Tibial artery (tissue), 4 donors: ENCODE measurements around the gene FLOT1.

Experiments used
- DNase-seq, 2 donors: peaks; one replicate each; pipeline ENCODE4 v3.0.0-alpha.2; 2019
- H3K27ac ChIP-seq, 2 donors: fragments of 200-600 bp; sonication (generic) in 1 of 2; 1 replicate in 1 of 2; 2 replicates in 1 of 2; pipeline ENCODE4 v1.5.1; 2018 to 2019; ENCODE audit warnings: mild to moderate bottlenecking in 1 of 2
- H3K27me3 ChIP-seq, 2 donors: fragments of 200-600 bp; sonication (generic) in 1 of 2; one replicate each; pipeline versions ENCODE4 v1.5.1 to v1.6.0; 2016 to 2019
- H3K36me3 ChIP-seq, 3 donors: fragments of 200-600 bp; sonication (generic) in 2 of 3; one replicate each; pipeline ENCODE4 v1.5.1; 2016 to 2019; ENCODE audit warnings: mild to moderate bottlenecking in 2 of 3
- H3K4me1 ChIP-seq, 4 donors: fragments of 200-600 bp; sonication (generic) in 2 of 4; 1 replicate in 3 of 4; 2 replicates in 1 of 4; pipeline ENCODE4 v1.5.1; 2016 to 2019
- H3K4me3 ChIP-seq, 2 donors: fragments of 200-600 bp; sonication (generic) in 1 of 2; 1 replicate in 1 of 2; 2 replicates in 1 of 2; pipeline ENCODE4 v1.5.1; 2018 to 2019; ENCODE audit warnings: mild to moderate bottlenecking in 2 of 2
- H3K9me3 ChIP-seq, 3 donors: fragments of 200-600 bp; sonication (generic) in 1 of 3; one replicate each; pipeline ENCODE4 v1.5.1; 2016 to 2019
- intact Hi-C: fragments of 100-400 bp; cut with DNase I; formaldehyde crosslinking; loops from one replicate; pipeline ENCODE4 v1.15.0; 2023; ENCODE audit warnings: low total_unique reads
- TF ChIP-seq, protein P1 (sequence below), 2 experiments: fragments of 200-600 bp in 1 of 2; fragments of 450-650 bp in 1 of 2; IDR thresholded peaks; one replicate each; pipeline ENCODE4 v1.5.1; 2017 to 2019; ENCODE audit warnings: antibody characterized with exemption in 2 of 2, mild to moderate bottlenecking in 1 of 2, moderate library complexity in 1 of 2

Gene FLOT1

DNA sequence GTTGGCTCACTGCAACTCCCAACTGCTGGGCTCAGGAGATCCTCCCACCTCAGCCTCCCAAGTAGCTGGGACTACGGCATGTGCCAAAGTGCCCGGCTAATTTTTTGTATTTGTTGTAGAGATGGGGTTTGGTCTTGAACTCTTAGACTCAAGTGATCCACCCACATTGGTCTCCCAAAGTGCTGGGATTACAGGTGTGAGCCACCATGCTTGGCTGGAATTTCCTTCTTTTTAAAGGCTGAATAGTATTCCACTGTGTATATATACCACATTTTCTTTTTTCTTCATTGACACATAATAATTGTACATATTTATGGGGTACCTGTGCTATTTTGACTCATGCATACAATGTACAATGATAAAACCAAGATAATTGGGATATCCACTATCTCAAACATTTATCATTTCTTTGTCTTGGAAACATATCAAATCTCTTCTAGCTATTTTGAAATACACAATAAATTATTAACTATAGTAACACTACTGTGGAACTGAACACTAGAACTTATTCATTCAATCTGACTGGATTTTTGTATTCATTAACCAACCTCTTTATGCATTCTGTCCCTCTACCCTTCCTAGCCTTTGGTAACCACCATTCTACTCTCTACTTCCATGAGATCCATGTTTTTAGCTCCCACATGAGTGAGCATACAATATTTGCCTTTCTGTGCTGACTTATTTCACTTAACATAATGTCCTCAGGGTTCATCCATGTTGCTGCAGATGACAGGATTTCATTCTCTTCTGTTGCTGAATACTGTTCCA is 33.2 kb downstream of the FLOT1 start:
- H3K36me3 ChIP-seq, result peaks cover 53 to 100% (median 84%) of the 10 kb centered on the region in 3 donors
- DNase-seq, result no peak
- H3K4me3 ChIP-seq, result no peak overlapping the region
- H3K4me1 ChIP-seq, result no peaks in the 10 kb centered on the region
- H3K27ac ChIP-seq, result no peak overlapping the region
- no peaks in the 10 kb centered on the region for H3K27me3 ChIP-seq
- TF ChIP-seq, protein P1, sequence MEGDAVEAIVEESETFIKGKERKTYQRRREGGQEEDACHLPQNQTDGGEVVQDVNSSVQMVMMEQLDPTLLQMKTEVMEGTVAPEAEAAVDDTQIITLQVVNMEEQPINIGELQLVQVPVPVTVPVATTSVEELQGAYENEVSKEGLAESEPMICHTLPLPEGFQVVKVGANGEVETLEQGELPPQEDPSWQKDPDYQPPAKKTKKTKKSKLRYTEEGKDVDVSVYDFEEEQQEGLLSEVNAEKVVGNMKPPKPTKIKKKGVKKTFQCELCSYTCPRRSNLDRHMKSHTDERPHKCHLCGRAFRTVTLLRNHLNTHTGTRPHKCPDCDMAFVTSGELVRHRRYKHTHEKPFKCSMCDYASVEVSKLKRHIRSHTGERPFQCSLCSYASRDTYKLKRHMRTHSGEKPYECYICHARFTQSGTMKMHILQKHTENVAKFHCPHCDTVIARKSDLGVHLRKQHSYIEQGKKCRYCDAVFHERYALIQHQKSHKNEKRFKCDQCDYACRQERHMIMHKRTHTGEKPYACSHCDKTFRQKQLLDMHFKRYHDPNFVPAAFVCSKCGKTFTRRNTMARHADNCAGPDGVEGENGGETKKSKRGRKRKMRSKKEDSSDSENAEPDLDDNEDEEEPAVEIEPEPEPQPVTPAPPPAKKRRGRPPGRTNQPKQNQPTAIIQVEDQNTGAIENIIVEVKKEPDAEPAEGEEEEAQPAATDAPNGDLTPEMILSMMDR (IDR thresholded peaks at IDR 0.05), result no peak
- no peaks in the 10 kb centered on the region for H3K9me3 ChIP-seq
- intact Hi-C loops, result no loop called here

DNA sequence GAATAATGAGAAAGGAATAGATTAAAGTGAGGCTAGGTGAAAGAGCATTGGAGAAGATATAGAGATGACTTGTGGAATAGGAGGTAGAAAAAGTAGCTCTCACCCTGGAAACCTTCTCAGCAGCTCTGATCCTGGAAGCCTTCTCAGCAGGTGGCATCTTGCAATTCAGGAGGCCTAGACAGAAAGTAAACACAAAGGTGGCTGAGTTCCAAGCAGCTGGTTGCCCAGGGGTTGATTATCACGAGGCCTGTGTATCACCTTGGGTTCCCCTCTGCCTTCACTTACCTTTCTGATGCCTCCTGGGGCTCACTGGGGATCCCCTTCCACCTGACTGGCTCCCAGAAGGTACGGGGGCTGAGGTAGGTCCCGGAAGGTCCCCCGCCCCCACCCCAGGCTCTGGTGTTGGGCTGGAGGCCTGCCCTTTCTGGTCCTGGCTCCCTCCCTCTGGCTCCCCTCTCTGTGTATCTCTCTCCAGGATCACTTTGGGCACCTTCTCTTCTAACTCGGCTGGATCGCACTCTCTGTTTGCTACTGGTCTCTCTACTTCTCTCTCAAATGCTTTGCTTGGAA is 35.1 kb downstream of the FLOT1 start:
- intact Hi-C loops, result no loop called here
- H3K4me3 ChIP-seq, result no peak overlapping the region
- TF ChIP-seq, protein P1 (IDR thresholded peaks at IDR 0.05), result no peak
- H3K9me3 ChIP-seq, result no peaks in the 10 kb centered on the region
- H3K27ac ChIP-seq, result no peak overlapping the region
- no peaks in the 10 kb centered on the region for H3K4me1 ChIP-seq
- DNase-seq, result no peak
- H3K36me3 ChIP-seq, result peaks cover 36 to 100% (median 83%) of the 10 kb centered on the region in 3 donors
- H3K27me3 ChIP-seq, result no peaks in the 10 kb centered on the region

DNA sequence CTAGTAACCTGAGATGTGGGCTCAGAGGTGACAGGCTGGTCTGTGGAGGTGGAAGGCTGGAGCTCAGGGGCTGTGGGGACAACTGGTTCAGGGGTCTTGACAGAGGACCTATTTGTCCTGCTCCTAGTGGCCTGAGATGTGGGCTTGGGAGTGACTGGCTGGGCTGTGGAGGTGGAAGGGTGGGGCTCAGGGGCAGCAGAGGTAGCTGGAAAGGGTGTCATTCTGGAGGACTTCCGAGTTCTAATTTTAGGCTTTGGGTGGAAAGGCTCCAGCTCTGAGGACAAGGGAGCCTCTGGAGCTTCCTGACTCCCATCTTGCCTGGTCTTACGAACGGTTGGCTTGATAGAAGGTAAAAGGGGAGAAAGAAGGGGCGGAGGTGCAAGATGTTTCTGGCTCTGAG is 36.9 kb downstream of the FLOT1 start:
- peak in 1 of 2 donors; percentile 24 for DNase-seq

DNA sequence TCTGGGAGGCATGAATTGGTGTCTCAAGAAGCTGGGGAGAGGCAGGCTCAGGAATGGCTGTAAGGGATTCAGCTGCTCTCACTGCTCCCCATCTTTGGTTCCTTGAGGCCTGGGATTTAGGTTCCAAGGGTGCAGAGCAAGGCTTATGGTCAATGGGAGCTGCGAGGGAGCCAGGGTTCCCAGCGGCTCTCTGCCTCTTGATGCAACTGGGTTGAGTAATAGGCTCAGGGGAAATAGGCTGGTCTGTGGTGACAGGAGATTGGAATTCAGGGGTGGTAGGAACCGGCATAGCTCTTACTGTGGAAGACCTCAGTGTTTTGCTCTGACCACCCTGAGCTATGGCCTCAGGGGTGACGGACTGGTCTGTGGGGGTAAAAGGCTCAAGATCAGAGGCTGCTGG is 38.7 kb downstream of the FLOT1 start:
- H3K36me3 ChIP-seq, result peaks cover 21 to 79% (median 48%) of the 10 kb centered on the region in 3 donors
- H3K27ac ChIP-seq, result no peak overlapping the region
- intact Hi-C loops, result no loop called here
- no peaks in the 10 kb centered on the region for H3K27me3 ChIP-seq
- H3K9me3 ChIP-seq, result no peaks in the 10 kb centered on the region
- TF ChIP-seq, protein P1 (IDR thresholded peaks at IDR 0.05), result no peak
- H3K4me1 ChIP-seq, result no peaks in the 10 kb centered on the region
- peak in 1 of 2 donors; percentile 51 for DNase-seq
- no peak overlapping the region for H3K4me3 ChIP-seq

More for the DNA sequence above, 36.9 kb downstream of the FLOT1 start:
- H3K27me3 ChIP-seq, result no peaks in the 10 kb centered on the region
- H3K9me3 ChIP-seq, result no peaks in the 10 kb centered on the region
- intact Hi-C loops, result no loop called here
- no peak overlapping the region for H3K27ac ChIP-seq
- TF ChIP-seq, protein P1 (IDR thresholded peaks at IDR 0.05), result no peak
- H3K36me3 ChIP-seq, result peaks cover 29 to 97% (median 66%) of the 10 kb centered on the region in 3 donors
- no peak overlapping the region for H3K4me3 ChIP-seq
- H3K4me1 ChIP-seq, result no peaks in the 10 kb centered on the region

DNA sequence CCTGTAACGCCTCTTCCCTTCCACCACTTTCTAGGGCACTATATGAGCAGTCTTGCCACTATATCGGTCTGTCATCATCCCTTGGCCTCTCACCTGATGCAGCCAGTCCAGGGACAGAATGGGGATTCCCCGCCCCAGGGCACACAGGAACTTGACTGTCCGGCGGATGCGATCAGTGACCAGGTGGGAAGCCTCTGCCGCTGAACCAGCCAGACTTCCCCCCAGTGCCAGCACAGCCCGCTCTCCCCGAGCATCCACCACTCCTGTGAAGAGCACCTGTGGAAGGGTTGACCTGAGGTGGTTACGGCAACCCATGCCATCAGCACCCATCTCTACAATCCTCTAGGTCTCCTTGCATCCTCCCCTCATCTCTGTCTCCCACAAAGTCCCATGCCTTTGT is 39.5 kb downstream of the FLOT1 start:
- Histone ChIP-seq H3K36me3 (peaks cover 18 to 71% (median 47%) of the 10 kb centered on the region in 3 donors), H3K27me3 (no peaks in the 10 kb centered on the region), H3K27ac (no peak overlapping the region), H3K4me1 (no peaks in the 10 kb centered on the region), H3K9me3 (no peaks in the 10 kb centered on the region), H3K4me3 (no peak overlapping the region)
- DNase-seq, result peak in 1 of 2 donors; percentile 28
- intact Hi-C loops, result no loop called here
- TF ChIP-seq, protein P1 (IDR thresholded peaks at IDR 0.05), result no peak
